Hematopoietic multipotent progenitor cell (in vitro differentiated cells): ENCODE results near the gene COL4A1. TPM values are rescaled to one million over a fixed set of nuclear protein-coding genes. Genes with fewer than 3 reads are reported as not detected.

Experiments used
- DNase-seq, 3 donors: peaks; one replicate each; pipeline ENCODE4 v3.0.0-alpha.2; 2011 to 2015; ENCODE audit warnings: low read depth in 2 of 3, low spot score in 2 of 3
- total RNA-seq: library from RNA; depleted of rRNA; stranded (reverse); fragments of >200 nt; gene quantifications from one replicate; pipeline ENCODE4 v1.2.3, GENCODE V29; 2012

The COL4A1 gene
- total RNA-seq, 1 donor, result under 0.01 TPM

DNA sequence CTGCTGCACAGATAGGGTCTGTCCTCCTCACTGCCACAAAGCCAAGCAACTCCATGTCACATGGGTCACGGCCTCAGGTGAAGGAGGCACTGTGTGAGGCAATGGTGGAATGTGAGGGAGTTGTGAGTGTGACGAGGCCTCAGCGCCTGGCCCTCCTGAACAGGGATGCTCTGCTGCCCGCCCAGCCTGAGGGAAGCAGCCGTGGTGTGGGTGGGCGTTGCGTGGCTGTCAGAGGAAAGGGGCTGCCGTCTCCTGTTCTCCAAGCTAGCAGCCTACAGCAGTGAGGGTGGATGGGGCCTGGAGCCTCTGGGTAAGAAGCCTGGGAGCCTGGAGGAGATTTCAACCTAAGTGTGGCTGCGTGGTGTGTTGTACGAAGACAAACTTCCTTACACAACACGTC is 125.0 kb downstream of the COL4A1 start:
- DNase-seq, result no peak

DNA sequence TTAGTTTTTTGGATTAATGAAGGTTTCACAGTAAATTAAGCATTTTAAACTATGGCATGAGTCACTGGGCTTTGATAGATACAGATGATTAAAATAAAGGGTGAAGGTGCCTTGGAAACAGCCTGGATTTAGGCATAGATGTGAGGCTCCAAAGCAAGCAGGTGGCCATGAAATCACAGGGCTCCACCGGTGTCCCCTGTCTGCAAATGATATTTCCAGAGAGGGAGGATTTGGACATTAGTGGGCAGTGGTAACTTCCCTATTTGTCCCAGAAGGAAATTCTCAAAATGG is 127.2 kb downstream of the COL4A1 start:
- no peak for DNase-seq

- no peak for DNase-seq
Measured at GRCh38 chr13:110179116-110179856, 127.7 kb downstream of the COL4A1 start.

- no peak for DNase-seq
Measured at GRCh38 chr13:110177790-110178189, 129.2 kb downstream of the COL4A1 start.

- no peak for DNase-seq
Measured at GRCh38 chr13:110176431-110176830, 130.5 kb downstream of the COL4A1 start.

GRCh38 chr13:110173247-110173818 is 133.6 kb downstream of the COL4A1 start:
- peak in 2 of 3 donors; percentile 6 to 36 for DNase-seq

- DNase-seq, result no peak
Measured at GRCh38 chr13:110170882-110171281, 136.1 kb downstream of the COL4A1 start.

DNA sequence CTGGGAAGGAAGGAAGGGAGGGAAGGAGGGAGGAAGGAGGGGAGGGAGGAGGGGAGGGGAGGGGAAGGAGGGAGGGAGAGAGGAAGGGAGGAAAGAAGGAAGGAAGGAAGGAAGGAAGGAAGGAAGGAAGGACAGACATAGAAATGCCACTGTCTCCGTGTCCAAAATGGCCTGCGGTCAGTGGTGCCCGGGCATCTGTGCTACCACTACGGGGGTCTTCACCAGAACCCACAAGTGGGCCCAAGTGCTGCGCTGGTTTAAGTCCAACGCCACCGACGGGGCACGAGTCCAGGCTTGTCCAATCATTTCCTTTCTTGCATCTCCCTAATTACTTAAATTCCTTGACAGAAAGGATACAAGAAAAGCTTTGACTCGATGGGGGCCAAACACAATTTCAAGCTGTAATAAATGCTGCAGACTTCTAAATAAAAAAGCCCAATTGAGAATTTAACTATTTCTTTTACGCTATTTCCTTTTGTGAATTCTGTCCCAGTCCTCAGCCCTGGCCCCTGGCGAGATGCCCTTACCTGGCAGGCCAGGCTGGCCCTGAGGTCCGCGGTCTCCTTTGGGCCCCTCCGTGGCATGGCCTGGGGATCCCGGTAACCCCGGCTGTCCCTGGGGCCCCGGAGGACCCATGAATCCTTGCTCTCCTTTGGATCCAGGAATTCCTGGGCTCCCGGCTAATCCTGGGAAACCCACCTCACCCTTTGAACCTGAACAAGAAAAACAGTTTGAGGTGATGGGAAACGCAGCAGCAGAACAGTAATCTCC is 136.8 kb downstream of the COL4A1 start:
- no peak for DNase-seq

GRCh38 chr13:110168999-110169933 is 137.7 kb downstream of the COL4A1 start:
- DNase-seq, result no peak

GRCh38 chr13:110166598-110166997 is 140.4 kb downstream of the COL4A1 start:
- DNase-seq, result no peak

GRCh38 chr13:110164706-110165105 is 142.3 kb downstream of the COL4A1 start:
- no peak for DNase-seq

DNA sequence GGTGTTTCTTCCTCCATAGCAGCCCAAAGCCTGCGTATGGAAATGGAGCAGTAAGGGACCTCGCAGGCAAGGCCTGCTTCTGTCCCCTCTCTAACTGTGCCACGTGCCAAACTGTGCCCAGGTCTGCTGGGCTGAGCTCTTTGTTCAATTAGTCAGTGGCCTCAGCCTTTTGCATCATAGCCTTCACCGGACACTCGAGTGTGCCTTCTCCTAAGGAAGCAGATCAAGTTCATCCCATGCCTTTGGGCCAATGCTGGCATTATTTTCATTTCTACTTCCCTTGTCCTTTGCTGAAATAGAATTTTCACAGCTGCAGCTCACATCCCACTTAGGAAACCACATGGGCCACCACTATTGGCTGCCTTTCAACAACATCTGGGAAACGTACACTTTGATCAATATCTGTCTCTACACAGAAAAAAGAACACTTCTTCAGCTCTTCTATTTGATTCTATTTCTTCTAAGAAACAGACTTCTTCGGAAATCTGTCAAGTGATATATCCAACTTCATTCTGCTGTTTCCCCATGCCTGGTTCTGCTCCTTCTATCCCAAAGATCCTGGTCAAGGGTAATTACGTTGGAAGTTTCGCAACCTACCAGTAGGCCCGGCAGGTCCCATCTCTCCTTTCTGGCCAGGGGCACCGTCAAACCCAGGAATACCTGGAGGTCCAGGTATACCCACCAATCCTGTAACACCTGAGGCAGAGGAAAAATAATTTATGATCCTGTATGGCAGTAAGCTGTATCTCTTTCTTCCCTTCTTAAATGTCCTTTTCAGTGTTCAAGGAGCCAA is 143.9 kb downstream of the COL4A1 start:
- DNase-seq, result no peak

GRCh38 chr13:110162053-110162452 is 144.9 kb downstream of the COL4A1 start:
- no peak for DNase-seq

- no peak for DNase-seq
Measured at GRCh38 chr13:110161112-110161882, 145.7 kb downstream of the COL4A1 start.

DNA sequence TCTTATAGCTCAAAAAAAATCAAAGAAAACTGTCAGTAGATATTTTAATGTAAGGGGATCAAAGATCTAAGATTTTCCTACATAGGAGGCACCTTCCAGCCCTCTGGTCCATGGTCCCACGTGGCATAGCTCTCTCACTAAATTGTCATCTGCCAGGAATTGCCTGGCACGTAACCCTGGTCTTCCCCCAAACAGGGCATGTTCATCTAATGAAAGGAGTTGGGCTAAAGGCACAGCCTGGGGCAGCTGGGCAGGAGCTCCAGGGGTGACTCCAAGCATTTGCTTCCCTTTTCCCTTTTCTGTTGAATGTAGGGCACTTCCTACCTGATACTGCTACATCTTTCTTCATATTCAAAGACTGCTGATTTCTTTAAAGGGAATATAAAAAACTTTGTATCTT is 148.7 kb downstream of the COL4A1 start:
- DNase-seq, result no peak

DNA sequence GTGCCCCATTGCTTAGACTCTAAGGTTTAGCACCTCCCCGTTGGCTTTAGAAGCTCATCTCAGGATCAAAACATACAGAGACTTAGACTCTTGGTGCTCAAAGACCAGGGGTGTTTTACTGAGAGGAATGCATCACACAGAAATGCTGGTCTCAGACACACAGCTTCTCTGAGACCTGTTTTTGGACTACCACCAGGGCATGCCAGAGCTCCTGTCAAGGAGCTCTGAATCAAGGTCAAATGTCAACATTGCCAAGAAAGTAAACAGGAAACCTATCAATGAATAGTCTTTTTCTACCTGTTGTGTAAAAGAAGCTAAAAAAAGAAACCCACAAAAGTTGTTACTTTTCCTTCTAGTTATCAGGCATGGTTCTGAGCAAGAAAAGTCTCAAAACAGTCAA is 149.2 kb downstream of the COL4A1 start:
- no peak for DNase-seq

DNA sequence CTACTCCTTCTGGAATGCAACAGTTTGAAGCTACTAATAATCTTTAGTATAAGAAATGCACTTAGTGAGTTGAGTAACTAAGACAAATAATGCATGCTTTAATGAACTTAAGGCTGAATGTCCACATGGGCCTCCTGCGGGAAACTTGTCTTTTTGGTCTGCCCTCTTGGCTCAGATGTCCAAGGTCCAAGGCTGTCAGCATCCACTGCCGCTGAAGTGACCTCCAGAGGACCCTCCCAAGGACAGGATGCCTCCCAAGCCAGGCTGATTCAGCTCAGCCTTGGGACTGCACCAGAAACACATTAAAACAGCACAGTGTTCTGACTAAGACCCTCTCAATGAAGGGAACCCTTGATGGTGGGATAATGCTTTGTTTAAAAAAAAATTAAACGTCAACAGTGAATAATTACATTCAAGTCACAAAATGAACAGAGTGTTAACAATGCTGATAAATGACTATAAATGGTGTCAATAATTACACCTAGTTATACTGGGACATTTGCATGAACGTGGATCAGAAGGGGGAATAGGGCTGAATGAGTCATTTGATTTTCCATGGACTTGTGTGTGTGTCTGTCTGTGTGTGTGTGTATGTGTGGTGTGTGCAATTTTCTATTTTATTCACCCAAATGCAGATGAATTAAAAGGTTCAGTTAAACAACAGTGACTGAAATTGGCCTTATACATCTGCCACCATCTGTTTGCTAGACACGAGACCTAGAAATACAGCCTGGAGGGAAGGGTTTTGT is 150.5 kb downstream of the COL4A1 start:
- DNase-seq, result no peak

DNA sequence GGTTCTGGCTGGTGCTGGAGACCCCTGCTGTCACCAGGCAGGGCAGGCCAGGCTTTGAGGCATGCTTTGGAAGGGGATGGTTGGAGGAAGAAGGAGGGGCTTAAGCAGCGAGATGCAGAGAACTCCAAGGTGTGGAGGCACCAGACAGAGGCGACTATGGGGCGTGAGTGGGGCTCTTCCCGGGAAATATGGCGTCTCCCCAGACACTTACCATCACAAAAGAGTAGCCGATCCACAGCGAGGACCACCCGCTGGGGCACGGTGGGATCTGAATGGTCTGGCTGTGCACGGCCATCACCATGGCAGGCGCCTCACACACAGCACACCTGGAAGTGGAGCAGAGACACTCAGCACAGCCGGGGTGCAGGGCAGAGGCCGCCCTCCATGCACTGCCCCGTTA is 151.9 kb downstream of the COL4A1 start:
- no peak for DNase-seq
